ENCODE measurements around the gene ANKLE2.

DNA sequence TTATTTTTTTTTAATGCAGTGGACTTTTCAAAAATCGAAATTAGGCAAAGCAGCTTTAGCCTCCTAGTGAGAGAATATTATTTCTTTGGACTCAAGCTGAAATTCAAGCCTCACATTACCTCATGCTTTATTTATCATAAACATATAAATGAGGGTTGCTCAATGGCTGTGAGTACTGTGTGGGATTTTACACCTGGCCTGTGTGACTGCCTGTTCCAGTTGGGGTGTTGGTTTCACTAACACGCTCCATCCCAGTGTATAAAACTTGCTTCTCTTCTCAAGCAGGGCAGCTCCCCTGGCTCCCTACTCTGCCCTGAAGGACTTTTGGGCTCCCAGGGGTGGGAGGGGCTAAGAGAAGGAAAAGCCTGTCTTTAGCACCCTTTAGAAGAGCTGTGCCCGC, 15.0 kb downstream of the ANKLE2 start:
- TF ChIP-seq, protein P1, sequence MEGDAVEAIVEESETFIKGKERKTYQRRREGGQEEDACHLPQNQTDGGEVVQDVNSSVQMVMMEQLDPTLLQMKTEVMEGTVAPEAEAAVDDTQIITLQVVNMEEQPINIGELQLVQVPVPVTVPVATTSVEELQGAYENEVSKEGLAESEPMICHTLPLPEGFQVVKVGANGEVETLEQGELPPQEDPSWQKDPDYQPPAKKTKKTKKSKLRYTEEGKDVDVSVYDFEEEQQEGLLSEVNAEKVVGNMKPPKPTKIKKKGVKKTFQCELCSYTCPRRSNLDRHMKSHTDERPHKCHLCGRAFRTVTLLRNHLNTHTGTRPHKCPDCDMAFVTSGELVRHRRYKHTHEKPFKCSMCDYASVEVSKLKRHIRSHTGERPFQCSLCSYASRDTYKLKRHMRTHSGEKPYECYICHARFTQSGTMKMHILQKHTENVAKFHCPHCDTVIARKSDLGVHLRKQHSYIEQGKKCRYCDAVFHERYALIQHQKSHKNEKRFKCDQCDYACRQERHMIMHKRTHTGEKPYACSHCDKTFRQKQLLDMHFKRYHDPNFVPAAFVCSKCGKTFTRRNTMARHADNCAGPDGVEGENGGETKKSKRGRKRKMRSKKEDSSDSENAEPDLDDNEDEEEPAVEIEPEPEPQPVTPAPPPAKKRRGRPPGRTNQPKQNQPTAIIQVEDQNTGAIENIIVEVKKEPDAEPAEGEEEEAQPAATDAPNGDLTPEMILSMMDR (IDR thresholded peaks at IDR 0.05): no peak
- no peak for TF ChIP-seq POLR2AphosphoS5 (IDR thresholded peaks at IDR 0.05)

Measured in breast epithelium (tissue), 3 donors.